Measurements from ENCODE around the gene AACS. TPM values are rescaled to one million over a fixed set of nuclear protein-coding genes. Genes with fewer than 3 reads are reported as not detected.

The AACS gene
- total and polyA plus RNA-seq, 10 of the 15 experiments (the other 5 are each of a cell fraction or from before 2014, with no cell fraction given): 10.1 to 34.0 (median 21.1) TPM

DNA sequence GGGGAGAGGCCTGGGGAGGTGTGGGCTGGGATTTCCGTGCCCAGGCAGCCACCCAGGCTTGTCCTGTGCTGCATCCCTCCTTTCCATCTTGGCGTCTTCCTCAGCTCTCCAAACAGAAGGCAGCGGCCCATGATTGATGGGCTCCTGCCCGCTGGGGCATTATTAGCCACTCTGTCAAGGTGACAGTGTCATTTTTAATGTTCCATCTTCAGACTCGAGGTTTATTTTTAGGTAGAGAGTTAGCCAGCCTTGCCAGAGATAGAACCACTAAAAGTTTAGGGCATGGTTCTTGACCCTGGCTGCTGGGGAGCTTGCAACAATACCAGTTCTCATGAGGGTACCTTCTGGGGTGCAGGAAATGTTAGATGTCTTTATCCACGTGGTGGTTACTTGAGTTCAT, 90.1 kb downstream of the AACS start:
- Histone ChIP-seq H3K79me2 (ENCODE audit: control insufficient read depth, insufficient read depth, low read length) (no peaks in the 10 kb centered on the region), H3K27ac (ENCODE audit: control insufficient read depth, insufficient read depth) (no peak overlapping the region), H3K9me3 (replicated peaks; ENCODE audit: control insufficient read depth, insufficient read depth, low read length) (no peaks in the 10 kb centered on the region; the same call in 2 of the 3 replicates), H3K9ac (ENCODE audit: control insufficient read depth, insufficient read depth, low read length) (no peak overlapping the region), H3K4me3 (no peak overlapping the region), H3K4me2 (ENCODE audit: control insufficient read depth, insufficient read depth) (no peak overlapping the region), H3K27me3 (replicated peaks in 1 of 2; ENCODE audit: control insufficient read depth in 2 of 2, insufficient read depth in 2 of 2, low read length in 1 of 2) (no peaks in the 10 kb centered on the region), H4K20me1 (ENCODE audit: control insufficient read depth, insufficient read depth) (no peaks in the 10 kb centered on the region), H3K4me1 (ENCODE audit: control insufficient read depth, insufficient read depth, low read length) (no peaks in the 10 kb centered on the region), H2AFZ (ENCODE audit: control insufficient read depth, low read depth, low read length) (no peak overlapping the region), H3K36me3 (ENCODE audit: control insufficient read depth in 2 of 2, insufficient read depth in 2 of 2, low read length in 1 of 2) (no peaks in the 10 kb centered on the region)
- CTCF ChIA-PET: interaction anchor here (1.2 kb wide), 1 partner anchor 1580 kb away, joined by 3 read pairs; no protein-coding TSS in a partner anchor
- SMC1A ChIA-PET (ENCODE audit: uncharacterized antibody, unreplicated experiment): no interaction called here
- WGBS (ENCODE audit: insufficient coverage, insufficient replicate concordance, low lambda C conversion rate, missing lambda C conversion rate): 20% methylated on average over 6 of the region's 6 CpGs
- RAD21 ChIA-PET (ENCODE audit: unreplicated experiment): no interaction called here
- in situ Hi-C loops (cut with MboI): no loop called here
- DNase-seq (ENCODE audit: low read depth, low spot score) (no peak), FAIRE-seq (no peak), ATAC-seq (no peak)
- intact Hi-C loops (cut with micrococcal nuclease; ENCODE audit: unreplicated experiment): no loop called here
- POLR2A ChIA-PET: no interaction called here
- BruUV-seq (replicated peaks): no TSS peak
- no peak for TF ChIP-seq MEF2A (IDR thresholded peaks at IDR 0.05; ENCODE audit: insufficient read depth, low read depth, low read length)
- no peak for TF ChIP-seq NR2C2 (IDR thresholded peaks at IDR 0.05; ENCODE audit: borderline replicate concordance, control insufficient read depth, insufficient read length, low read depth)
- no peak for TF ChIP-seq MYC (IDR thresholded peaks at IDR 0.05; ENCODE audit: insufficient read depth, insufficient read length, insufficient replicate concordance, low read length, severe bottlenecking)
- TF ChIP-seq ESRRA (IDR thresholded peaks at IDR 0.05; ENCODE audit: low read length): no peak
- TF ChIP-seq, protein P1, sequence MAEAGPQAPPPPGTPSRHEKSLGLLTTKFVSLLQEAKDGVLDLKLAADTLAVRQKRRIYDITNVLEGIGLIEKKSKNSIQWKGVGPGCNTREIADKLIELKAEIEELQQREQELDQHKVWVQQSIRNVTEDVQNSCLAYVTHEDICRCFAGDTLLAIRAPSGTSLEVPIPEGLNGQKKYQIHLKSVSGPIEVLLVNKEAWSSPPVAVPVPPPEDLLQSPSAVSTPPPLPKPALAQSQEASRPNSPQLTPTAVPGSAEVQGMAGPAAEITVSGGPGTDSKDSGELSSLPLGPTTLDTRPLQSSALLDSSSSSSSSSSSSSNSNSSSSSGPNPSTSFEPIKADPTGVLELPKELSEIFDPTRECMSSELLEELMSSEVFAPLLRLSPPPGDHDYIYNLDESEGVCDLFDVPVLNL (IDR thresholded peaks at IDR 0.05; ENCODE audit: low read depth, low read length): no peak
- TF ChIP-seq YY1 (IDR thresholded peaks at IDR 0.05; ENCODE audit: low read depth, low read length): no peak
- TF ChIP-seq IKZF1 (conservative IDR thresholded peaks at IDR 0.05): no peak
- TF ChIP-seq, protein P2, sequence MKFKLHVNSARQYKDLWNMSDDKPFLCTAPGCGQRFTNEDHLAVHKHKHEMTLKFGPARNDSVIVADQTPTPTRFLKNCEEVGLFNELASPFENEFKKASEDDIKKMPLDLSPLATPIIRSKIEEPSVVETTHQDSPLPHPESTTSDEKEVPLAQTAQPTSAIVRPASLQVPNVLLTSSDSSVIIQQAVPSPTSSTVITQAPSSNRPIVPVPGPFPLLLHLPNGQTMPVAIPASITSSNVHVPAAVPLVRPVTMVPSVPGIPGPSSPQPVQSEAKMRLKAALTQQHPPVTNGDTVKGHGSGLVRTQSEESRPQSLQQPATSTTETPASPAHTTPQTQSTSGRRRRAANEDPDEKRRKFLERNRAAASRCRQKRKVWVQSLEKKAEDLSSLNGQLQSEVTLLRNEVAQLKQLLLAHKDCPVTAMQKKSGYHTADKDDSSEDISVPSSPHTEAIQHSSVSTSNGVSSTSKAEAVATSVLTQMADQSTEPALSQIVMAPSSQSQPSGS (IDR thresholded peaks at IDR 0.05; ENCODE audit: low read length): no peak
- no peak for TF ChIP-seq TCF3 (IDR thresholded peaks at IDR 0.05; ENCODE audit: borderline replicate concordance, insufficient read depth, low read depth, low read length)
- TF ChIP-seq, protein P3, sequence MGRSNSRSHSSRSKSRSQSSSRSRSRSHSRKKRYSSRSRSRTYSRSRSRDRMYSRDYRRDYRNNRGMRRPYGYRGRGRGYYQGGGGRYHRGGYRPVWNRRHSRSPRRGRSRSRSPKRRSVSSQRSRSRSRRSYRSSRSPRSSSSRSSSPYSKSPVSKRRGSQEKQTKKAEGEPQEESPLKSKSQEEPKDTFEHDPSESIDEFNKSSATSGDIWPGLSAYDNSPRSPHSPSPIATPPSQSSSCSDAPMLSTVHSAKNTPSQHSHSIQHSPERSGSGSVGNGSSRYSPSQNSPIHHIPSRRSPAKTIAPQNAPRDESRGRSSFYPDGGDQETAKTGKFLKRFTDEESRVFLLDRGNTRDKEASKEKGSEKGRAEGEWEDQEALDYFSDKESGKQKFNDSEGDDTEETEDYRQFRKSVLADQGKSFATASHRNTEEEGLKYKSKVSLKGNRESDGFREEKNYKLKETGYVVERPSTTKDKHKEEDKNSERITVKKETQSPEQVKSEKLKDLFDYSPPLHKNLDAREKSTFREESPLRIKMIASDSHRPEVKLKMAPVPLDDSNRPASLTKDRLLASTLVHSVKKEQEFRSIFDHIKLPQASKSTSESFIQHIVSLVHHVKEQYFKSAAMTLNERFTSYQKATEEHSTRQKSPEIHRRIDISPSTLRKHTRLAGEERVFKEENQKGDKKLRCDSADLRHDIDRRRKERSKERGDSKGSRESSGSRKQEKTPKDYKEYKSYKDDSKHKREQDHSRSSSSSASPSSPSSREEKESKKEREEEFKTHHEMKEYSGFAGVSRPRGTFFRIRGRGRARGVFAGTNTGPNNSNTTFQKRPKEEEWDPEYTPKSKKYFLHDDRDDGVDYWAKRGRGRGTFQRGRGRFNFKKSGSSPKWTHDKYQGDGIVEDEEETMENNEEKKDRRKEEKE (IDR thresholded peaks at IDR 0.05): no peak
- TF ChIP-seq STAT3 (IDR thresholded peaks at IDR 0.05; ENCODE audit: low read depth, low read length): no peak
- TF ChIP-seq, protein P4, sequence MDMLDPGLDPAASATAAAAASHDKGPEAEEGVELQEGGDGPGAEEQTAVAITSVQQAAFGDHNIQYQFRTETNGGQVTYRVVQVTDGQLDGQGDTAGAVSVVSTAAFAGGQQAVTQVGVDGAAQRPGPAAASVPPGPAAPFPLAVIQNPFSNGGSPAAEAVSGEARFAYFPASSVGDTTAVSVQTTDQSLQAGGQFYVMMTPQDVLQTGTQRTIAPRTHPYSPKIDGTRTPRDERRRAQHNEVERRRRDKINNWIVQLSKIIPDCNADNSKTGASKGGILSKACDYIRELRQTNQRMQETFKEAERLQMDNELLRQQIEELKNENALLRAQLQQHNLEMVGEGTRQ (IDR thresholded peaks at IDR 0.05; ENCODE audit: borderline replicate concordance, low read depth, low read length): no peak
- no peak for TF ChIP-seq BACH1 (IDR thresholded peaks at IDR 0.05; ENCODE audit: borderline replicate concordance)
- TF ChIP-seq SUZ12 (IDR thresholded peaks at IDR 0.05; ENCODE audit: unreplicated experiment): no peak
